HG03521 (cell line): Measurements from ENCODE around the gene CCDC85A.

Experiments
- ATAC-seq: cut with Tn5 transposase; IDR thresholded peaks from one replicate; pipeline ENCODE4 v1.9.1; 2021; ENCODE audit warnings: mild to moderate bottlenecking, moderate library complexity; ENCODE audit not compliant: unreplicated experiment

Gene CCDC85A

DNA sequence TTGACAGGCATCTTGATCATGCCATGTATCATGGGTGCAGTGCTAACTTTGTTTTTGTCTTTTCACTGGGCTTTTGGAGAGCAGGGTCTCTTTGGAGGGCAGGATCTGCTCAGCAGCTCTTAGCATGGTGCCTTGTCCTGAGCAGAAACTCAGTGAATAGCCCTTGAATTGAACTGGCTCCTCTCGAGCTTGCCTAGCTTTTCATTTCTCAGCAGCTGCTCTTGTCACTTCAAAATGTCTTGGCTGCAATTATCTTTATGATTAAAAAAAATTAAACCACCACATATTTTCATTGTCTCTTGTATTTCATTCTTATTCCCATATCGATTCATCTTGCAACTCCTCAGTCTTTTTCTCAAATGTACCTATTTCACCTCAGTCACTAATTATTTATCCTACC, 50.5 kb downstream of the CCDC85A start:
- ATAC-seq = no peak

DNA sequence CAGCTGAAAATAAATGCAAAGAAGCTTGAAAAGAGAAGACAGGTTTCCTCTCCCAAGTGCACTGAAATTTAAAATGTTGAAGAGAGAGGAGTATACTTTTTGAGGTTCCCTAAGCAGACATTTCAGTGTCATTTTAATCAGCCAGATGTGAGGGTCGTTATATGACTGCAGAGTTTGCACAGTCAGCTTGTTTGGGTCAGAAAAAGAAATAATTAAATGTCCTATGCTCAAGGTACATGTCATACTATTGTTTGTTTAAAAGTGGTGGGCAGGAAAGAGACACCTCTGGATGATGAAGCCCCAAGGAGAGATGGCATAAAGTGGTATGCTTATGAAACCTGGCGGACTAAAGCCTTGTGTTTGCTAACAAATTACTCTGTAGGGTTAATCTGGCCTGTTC, 55.2 kb downstream of the CCDC85A start:
- no peak for ATAC-seq

DNA sequence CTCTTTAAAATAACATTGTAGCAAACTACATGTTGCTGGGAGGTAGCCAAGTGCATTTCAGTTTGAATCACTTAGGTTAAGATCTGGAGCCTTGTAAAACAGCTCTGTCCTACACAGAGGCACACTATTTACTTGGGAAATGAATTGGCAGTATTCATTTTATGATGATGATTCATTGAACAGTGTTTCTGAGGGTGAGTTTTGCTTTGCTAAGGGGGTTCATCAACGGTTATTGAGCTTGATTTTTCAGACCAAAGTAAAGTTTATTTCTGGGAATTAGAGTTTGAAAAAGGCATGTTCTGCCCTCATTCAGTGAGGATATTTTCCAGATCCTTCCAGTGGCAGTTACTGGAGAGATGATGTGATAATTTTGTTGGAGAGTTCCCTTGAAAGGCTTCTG, 55.6 kb downstream of the CCDC85A start:
- no peak for ATAC-seq

DNA sequence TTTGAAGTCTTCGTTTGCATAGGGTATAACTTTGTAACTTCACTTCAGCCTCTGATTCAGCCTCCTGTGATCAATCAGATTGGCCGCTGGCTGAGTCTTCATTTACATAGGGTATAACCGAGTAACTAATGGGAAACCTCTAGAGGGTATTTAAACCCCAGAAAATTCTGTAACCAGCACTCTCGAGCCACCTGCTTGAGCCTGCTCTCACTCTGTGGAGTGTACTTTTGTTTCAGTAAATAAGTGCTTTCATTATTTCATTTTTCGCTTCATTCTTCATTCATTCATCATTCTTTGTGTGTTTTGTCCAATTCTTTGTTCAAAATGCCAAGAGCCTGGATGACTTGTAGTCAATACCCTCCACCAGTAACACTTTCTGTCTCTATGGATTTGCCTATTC, 56.4 kb downstream of the CCDC85A start:
- ATAC-seq = no peak

DNA sequence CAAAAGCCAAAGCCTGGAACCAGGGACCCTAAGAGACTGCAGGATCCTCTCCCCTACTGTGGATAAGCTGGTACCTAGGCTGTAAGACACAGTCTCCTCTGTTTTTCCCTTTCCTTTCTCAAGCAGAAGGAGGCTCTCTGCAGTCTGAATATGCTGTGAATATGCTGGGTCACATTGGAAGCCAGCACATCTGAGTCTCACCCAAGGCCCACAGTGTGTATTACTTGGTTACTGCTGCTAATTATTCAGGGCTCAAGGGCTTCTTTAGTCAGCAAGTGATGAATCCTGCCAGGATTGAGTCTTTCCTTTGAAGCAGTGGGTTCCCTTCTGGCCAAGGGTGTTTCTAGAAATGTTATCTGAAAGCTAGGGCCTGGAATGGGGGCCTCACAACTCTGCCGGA, 60.7 kb downstream of the CCDC85A start:
- ATAC-seq = no peak

DNA sequence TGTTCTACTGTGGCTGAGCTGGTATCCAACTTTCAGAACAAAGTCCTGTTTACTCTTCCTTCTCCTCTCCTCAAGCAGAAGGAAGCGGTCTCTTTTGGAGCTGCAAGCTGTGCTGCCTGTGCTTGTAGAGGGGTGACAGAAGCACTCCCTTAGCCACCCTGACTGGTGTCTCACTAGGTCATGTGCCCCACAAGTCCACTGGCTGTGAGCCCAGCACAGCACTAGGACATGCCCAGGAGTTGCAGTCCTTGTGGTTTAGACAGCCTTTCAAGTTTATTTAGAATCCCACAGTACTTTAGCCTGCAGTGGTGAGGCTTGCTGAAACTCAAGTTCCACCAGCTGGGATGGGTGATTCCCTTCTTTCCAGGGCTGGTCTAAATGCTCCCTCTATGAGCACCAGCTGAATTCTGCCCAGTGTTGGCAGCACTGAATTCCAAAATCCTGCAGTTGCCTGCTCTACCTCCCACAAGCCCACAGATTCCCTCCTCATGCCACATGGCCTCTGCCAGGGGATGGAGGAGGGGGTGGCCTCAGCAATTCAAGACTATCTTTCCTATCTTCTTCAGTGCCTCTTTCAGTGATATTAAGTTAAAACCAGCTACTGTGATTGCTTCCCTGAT, 61.2 kb downstream of the CCDC85A start:
- no peak for ATAC-seq

DNA sequence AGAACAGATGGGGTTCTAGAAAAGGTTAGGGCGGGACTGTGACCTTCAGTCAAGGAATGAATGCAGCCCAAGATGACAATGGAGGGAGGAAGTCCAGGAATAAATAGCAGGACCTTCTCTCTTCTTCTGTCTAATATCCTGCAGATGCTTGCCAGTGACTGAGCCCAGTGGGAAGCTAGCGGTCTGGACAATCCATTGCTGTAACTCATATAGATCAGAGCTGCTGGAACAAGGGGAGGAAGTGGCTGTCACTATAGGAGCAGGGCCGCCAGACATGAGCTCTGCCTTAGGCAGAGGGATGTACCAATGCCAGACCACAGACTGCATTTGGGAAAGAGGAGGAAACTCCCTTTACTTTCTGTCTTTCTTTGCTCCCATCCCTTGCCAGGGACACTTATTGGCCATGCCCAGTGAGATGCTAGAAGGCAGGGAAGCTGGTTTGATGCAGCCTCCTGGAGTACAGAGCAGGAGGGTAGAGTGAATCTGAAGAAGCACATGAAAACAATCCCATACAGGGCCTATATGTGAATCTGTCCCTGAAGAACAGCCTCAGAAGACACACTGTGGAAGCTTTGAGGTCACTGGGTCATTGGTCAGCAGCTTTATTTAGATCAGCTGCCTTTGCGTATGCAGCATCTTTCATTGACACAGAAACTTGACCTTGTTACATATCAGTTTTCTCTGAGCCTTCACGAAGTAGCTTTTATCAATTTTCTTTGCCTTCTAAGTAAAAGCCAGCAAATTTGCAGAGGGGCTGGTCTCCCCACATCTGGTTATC, 65.4 kb downstream of the CCDC85A start:
- ATAC-seq = no peak

DNA sequence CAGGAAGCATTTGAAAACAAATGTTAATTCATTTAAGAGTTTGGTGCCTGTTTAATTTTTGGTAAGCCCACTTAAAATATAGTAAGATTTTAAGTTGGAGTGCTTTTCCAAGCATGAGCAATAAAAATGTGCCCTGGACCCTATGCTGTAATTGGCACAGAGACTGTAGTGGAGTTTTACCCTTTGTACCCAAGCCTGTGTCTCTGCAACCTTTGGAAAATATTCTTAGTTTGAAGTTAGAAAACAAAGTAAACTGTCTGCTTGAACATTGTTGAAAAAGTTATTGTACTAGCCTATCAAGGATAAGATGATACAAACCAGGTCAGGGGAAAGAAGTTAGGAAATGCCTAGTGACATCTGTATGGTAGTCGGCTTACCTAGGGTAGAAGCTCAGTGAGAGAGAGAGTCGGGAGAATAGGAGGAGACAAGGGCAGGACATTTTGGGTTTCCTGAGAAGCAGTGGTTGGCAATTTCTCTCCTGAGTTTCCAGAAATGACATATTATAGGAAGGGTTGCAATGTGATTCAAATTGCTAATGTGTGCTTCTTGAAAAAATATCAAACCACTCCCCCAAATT, 66.5 kb downstream of the CCDC85A start:
- no peak for ATAC-seq

DNA sequence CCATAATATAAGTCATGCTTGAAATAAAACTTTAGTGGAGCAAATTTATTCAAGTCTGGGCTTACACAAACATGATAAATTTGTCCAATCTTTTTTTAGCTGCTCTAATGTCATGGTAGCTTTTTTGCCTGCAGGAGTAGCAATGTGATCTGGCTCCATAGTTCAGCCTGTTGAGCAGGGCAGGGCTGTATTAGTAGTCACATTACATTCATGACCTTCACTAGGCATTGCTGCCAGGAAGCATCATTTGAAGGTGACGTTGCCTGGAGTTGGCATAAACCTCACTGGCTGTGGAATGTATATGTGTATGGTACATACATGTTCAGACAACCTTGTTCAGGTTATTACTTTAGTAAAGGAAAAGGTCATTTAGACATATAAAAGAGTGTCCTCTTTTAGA, 76.6 kb downstream of the CCDC85A start:
- no peak for ATAC-seq

DNA sequence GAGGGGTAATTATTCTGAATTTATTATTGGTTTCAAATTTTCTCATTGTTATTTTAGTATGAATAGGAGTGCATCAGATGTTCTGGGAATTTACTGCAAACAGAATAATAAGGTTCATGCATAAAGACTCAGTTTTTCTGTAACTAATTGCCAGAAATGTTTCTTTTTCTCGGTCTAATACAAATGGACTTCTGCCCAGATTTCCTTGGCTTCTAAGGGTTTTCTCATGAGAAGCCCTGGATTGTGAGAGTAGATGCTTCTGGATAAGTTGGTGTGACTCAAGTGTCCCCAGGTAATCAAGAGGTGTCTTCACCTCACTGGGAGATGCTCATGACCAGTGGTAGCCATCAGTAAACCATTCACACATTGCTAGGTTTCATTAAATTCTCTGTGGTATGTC, 78.5 kb downstream of the CCDC85A start:
- ATAC-seq = no peak

DNA sequence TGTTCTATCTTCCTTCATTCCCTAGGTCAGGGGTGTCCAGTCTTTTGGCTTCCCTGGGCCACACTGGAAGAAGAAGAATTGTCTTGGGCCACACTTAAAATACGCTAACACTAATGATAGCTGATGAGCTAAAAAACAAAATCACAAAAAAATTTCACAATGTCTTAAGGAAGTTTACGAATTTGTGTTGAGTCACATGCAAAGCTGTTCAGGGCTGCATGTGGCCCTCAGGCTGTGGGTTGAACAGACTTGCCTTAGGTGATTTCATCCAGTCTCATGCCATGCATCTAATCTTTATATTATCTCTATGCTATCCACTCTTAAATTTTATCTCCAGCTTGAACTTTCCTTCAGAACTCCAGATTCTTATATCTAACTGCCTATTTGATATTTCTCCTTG, 80.1 kb downstream of the CCDC85A start:
- no peak for ATAC-seq

DNA sequence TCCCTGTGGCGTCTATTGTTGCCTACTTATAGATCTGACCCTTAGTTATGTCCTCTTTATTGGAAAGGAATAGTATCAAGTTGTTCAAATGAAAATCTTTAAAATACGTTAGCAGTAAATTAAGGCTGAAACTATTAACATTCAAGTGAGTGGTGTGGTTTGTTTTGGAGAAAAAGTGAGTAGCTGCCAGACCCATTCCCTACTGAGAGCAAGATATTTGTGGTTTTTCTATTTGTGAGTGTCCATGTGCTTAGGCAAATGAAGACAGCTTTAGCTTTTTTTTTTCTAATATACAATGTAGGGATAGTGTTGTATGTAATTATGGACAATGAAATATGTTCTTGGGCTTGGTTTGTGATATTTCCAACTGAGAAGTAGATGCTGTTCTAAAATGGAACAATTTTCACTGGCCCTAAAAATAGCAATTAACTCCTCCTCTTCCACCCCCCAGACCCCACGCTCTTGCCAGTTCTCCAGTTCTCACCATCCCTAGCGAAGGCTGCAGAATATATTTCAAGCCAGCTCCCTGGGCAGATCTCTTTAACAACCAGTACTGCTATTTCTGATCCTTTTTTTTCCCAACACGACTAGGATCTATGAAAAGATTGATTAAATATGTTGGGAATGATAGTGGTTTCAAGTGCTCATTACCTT, 83.1 kb downstream of the CCDC85A start:
- ATAC-seq = no peak

DNA sequence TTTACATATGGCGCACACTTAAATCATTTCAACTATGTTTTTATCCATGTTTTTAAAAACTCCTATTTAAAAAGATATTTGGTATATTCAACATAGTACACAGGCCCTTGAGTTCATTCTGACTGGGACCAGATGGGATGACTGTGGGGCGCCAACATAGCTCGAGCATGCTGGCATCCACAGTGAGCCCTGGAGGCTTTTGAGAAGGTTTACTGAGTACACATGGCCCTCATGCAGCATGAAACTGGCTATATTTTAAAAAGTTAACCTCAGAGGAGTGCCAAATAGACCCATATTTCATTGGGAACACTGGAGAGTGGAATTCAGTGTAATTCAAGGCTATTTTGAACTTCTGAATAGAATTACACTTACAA, 83.6 kb downstream of the CCDC85A start:
- no peak for ATAC-seq

DNA sequence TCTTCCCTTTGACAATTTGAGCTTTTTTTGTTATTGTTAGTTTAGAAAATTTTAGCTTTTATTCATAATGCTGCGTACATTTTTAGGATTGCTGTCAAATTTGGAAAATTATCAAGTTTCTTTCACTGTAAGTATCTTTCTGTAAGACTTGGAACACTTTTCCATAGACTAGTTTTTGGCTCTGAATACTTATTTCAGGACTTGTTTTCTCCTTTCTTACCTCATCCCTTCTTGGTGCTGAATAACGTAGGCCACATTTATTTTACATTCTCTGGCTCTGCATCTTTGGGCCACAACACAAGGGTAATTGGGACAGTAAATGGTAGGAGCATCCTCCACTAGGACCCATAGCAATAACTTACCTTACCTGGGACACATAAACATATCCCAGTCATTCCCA, 85.1 kb downstream of the CCDC85A start:
- ATAC-seq = no peak

DNA sequence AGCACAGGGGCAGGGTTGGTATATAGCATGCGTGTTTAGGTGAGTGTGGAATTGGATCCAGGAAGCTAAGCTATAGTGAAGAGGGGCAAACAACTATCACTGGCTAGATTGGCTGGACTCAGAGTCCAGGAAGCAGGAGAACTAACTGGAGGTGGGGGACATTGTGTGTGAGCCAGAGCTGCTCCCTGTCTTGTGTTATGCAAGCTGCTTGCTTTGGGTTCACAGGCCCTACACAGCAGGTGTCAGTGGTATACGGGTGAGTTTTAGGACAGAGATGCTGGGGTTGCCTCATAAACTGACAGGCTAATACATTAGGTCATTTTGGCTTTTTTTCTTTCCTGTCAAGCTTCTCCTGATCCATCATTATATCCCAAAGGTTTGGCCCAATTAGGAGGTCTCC, 87.5 kb downstream of the CCDC85A start:
- no peak for ATAC-seq

DNA sequence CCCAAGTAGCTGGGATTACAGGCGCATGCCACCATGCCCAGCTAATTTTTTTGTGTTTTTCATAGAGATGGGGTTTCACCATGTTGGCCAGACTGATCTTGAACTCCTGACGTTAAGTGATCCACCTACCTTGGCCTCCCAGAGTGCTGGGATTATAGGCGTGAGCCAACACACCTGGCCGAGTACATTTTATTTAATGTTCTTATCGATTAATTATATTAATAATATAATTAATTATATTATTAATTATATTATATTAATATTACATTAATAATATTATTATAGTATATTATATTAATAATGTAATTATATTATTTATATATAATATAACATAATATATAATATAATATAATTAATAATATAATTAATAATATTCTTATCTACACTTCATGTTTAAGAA, 101.4 kb downstream of the CCDC85A start:
- no peak for ATAC-seq

DNA sequence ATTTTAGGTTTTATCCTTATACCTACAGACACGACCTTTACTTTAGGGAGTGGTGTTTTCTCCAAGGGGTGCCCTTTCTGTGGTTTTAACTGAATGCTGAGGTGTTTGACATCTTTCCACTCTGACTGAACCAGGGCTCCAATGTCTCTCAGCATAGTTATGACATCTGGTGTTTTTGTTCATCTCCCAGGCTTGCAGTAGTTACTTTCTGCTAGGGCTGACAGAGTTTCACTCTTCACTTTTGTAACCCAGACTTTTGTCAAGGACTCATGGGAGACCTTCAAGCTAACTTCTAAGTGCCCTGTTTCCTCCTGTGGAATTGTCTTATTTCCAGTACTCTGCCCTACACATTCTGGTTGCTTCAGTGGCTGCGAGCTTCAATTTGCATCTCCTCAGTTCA, 103.1 kb downstream of the CCDC85A start:
- no peak for ATAC-seq

DNA sequence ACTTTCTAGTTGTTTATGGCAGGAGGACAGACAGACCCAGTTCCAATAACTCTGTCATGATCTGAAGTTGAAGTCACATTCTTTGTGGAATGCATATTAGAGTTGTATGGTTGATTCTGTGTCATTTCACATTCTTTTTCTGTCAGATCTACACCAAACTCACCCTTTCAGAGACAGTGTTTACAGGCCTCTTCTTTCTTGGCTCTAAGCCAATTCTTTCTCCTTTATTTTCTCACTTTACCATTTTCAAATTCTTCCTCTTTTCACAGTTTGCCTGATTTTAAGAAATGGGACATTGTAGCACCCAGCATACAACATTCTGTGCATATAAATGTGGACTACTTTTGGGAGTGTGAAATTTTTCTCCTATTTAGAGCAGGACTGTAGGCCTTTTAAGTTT, 103.7 kb downstream of the CCDC85A start:
- no peak for ATAC-seq

DNA sequence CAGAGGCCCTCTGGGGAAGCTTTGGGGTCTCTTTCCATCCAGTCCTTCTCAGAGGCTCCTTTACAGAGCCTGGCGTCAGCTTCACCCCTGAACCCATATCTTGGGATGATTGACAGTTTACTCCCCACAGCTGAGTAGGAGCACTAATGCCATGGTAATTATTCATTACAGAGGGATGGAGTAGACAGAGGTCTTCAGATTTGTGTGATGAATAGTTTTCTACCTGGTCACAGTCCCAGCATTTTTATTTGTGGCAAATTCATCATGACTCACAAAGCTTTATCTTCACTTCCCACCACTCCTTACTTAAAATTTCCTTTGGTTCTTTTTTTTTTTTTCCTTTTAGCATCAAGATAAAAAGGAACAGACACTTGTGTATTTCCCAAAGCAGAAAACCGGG, 104.2 kb downstream of the CCDC85A start:
- ATAC-seq = no peak

DNA sequence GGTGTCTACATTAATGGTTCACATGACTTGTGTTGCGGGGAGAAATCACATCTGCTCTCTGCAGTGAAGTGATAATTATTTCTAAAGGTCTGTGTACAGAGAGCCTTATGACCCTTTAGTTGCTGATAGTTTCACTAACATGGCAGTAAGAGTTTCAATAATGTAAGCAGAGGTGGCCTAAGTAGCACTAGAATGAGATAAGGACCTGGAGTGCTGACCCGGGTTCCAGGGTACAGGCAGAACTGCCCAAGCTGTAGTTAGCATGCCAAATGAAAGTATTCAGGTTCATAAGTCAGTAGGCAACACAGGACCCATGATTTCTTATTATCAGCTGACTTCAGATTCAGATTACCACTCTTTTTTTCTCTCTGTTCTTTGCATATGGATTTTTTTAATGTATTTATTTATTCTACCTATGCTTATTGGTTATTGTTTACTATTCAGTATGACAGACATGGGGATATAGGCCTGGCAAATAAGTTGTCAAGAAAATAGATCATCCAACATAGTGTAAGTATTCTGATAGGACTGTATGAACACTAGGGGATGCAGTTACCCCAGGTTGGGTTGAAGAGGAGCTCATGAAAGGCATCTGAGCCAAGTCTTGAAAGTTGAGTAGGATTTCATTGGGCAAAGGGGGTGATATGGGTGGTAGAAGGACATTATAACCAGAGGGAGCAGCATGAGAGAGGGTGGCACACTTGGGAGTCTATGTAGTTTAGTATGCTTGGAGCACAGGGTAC, 105.2 kb downstream of the CCDC85A start:
- ATAC-seq = no peak

DNA sequence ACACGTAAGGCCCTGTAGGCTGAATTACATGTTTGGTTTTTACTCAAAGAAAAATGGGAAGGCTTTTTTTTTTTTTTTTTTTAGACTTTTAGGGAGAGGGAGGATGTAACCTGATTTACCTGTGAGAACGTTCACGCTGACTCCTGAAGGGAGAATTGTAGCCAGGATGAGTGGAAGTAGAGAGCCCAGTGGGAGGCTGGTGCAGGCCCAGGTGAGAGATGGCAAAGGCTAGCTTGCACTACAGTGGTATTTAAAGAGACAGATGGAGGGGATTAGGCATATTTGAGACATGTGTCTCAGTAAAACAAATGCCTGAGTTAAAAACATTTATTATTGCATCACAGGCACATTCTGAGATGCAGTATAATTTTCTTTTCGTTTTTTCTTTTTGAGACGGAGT, 107.9 kb downstream of the CCDC85A start:
- no peak for ATAC-seq
